DLD1 (cell line): ENCODE measurements around the gene MEIKIN.

Experiments
- in situ Hi-C: cut with HindIII; loops from 2 replicates; pipeline ENCODE4 v1.10.0; 2017; ENCODE audit warnings: low sequenced_read_pairs

Gene MEIKIN, protein sequence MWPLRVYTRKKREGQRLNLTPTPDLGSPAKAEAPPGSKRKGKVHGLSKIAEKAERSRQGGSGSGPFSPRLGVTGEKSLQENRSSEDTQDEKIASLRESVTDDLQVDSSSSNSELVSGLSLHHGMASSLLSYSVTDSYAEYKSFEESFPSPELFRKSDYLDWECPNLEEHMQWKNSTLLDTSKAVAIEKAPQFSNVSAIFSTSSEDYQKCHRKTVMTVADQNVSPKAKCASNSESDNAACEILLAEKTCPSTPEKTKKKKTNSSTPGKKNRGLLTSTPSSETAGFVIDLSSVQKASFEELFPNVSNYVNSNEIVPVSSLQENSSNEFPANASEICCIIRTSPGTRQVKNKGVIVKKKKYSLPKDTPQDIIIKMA

GRCh38 chr5:131945551-131946168, at the start of gene MEIKIN:
MEIKIN (minus strand) TSS chr5:131945663; CDS start chr5:131945505, 158 bp downstream.
- in situ Hi-C loops: no loop called here

GRCh38 chr5:131994533-131995226, 49.2 kb upstream of the MEIKIN start:
- in situ Hi-C loops: no loop called here

DNA sequence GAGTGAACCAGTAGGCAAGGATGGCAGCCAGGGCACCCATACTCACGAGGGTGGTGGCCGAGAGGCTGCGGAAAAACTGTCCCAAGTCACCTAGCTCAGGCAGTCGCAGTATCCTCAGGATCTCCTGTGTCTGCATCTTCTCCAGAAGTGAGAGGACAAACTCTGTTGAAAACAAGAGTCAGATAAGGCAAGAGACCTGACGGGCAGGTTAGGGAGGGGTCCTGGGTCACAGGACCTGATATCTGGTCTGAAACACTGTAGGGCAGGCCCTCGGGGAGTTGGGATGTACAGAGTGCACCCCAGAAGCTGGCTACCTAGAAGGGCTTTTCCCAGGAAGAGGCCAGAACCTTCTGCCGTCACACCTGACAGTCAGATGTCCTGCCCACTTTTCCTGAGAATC, 48.6 kb upstream of the MEIKIN start:
- in situ Hi-C loops: no loop called here

DNA sequence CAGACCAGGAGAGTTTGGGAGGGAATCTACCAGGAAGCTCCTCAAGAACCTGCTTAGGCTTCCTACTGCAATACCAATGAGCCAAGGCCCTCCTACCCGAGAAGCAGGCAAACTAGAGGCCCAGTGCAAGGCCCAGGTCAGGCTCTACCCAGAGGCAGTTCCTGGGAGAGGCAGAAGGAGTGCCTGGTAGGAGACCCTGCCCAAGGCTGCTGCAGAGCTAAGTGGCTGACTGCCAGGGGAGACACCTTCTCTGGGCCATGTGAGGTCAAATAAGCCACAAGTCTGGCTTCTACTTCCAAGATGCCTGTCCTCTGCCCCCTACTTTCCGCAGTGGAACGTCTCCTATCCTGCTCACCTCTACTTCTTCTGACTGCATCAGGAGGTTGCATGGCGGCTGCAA, 48.2 kb upstream of the MEIKIN start:
- in situ Hi-C loops: no loop called here

GRCh38 chr5:131992370-131992769, 46.9 kb upstream of the MEIKIN start:
- in situ Hi-C loops: no loop called here

- in situ Hi-C loops: no loop called here
These were observed 46.3 kb upstream of the MEIKIN start for GRCh38 chr5:131991593-131992324.

- in situ Hi-C loops: no loop called here
These were observed 45.3 kb upstream of the MEIKIN start for GRCh38 chr5:131990716-131991115.

GRCh38 chr5:131988601-131989000, 43.1 kb upstream of the MEIKIN start:
- in situ Hi-C loops: no loop called here

DNA sequence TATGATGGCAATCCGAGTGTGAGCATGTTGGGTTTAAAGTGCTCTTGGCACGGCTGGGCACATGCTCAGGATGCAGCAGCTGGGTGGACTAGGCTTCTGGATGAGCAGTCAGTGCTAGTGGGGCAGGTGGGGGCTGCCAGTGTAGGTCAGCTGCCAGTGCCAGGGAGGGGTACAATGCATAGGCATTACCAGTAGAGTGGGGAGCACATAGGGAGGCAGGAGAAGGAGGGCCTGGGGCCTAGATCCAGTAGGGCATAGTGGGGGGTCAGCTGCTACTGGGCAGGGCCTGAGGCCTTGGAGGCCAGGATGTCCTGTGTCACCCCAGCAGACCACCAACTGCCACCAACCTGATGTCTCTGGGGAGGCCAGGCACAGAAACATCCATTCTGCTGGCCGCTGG, 41.8 kb upstream of the MEIKIN start:
- in situ Hi-C loops: no loop called here

- in situ Hi-C loops: no loop called here
These were observed 40.9 kb upstream of the MEIKIN start for GRCh38 chr5:131986161-131986912.

DNA sequence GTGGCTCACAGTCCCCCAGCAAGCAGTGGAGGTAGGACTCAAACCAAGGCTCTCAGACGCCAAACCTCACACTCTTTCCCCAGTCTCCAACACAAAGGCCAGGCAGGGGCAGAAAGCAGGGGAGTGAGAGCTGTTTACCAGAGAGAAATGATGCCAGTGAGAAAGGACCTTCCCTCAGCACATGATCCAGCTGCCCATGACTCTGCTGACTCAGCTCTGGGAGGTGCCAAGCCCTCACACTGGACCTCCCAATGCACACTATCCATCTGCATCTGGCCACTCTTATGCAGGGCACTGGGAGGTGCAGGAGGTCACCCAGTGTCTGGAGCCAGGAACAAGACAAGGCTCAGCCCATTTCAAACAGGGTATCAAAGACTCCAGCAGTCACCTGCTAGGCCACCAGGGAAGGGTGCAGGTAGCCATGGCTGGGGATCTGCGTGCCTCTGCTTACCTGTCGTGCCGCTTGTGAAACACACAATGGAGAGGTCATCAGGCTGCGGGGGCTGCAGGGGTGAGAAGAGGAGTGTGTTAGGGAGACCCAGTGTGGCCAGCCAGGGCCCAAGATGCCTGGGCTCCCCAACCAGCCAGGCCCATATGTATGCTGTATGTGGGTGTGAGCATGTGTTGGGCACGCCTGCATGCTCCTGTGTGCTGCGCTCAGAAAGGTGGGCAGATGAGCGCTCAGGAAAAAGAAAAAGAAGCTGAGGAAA, 39.6 kb upstream of the MEIKIN start:
- in situ Hi-C loops: no loop called here

DNA sequence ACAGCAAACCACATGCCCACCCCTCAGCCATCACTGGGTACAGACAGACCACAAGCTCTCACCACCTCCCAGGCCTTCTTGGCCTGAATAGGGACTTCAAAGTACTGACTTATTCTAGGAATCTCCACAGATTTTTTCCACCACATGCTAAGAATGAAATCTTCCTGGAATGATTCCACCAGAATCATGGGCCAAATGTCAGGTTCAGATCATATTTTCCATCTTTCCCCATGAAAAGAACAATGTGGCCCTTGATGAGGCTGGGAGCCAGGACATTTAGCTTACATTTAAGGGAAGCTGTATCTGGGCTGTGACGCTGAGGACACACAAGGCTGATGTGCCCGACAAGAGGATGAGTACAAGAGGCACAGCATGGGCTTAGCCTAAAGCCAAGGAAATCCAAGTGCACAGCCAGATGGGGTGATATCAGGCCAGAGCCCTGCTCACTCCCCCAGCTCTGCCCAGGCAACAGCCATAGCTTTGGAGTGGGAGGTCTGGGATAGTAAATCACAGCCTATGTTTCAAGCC, 37.8 kb upstream of the MEIKIN start:
- in situ Hi-C loops: no loop called here

DNA sequence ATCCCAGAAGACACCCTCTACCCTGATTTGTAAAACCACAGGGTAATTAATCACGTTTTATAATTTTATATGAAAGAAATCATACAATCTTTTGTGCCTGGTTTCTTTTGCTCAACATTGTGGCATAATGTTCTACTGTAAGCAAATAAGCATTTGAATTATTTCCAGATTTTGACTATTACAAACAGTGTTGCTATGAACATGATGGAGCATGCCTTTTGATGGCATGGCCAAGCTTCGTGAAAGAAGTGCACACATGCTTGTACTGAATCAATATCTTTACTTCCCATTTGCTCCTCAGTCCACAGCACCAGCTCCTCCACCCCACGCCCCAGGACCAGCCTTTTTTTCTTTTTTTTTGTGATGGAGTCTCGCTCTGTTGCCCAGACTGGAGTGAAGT, 36.1 kb upstream of the MEIKIN start:
- in situ Hi-C loops: no loop called here

GRCh38 chr5:131980696-131981095, 35.2 kb upstream of the MEIKIN start:
- in situ Hi-C loops: no loop called here

DNA sequence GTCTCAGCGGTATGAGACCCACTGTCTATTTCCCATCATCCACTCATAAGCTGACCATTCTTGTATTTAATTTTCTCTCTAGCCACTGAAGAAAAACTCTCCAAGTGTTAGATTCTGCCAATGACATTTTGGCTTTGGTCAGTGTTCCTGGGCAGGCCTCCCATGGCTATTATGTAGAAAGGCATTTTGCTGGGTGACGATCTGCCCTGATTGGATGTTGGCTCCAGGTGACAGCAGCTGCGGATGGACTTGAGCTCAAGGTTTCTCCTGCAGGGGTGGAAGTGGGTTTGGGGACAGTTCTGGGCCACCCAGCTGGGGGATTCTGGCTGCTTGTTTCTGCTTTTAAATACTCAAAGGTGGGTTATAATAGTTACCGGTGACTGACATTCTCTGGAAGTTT, 34.4 kb upstream of the MEIKIN start:
- in situ Hi-C loops: no loop called here

GRCh38 chr5:131977212-131977604, 31.7 kb upstream of the MEIKIN start:
- in situ Hi-C loops: no loop called here

GRCh38 chr5:131976414-131977211, 31.1 kb upstream of the MEIKIN start:
- in situ Hi-C loops: no loop called here

DNA sequence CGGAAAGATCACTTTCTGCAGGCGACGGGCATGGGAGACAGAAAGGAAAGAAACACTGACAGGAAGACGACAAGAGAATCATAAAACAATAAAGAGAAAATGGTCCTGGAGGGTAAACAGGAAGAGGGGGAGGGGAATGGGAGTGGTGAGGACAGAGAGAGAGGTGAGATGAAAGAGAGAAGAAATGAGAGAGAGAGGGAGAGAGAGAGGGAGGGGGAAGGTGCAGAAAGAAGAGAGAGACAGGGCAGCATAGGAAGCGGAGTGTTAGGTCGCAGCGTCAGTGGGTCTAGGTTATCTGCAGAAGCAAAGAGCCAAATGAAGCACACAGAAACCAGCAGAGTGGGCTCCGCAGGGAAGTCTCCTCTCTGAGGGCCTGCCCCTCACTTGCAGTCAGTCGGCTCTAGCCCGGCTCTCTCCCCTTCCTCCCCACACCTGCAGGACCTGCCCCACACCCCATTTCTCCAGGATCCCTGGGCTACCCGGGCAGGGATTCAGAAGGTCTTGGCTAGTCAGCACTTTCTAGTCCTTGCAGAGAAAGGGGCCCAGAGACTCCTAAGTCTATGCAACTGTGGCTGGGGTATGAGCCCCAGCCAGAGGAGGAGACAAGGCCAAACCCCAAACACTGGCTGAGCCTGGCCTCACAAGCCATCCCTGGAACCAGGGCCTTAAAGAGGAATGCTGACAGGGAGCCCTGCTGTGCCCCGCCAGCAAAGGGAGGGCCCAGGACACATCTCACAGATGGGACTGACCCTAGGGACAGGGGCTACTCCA, 29.7 kb upstream of the MEIKIN start:
- in situ Hi-C loops: no loop called here
